Stimulated activated naive CD4-positive, alpha-beta T cell (primary cell): ENCODE results near the gene HDAC4.

ENCODE experiments used
- DNase-seq, 6 experiments: peaks; one replicate each; lab custom pipeline; 2025; lab: John Stamatoyannopoulos, UW

Gene HDAC4

GRCh38 chr2:239308661-239309397 is 92.0 kb downstream of the HDAC4 start:
- no peak for DNase-seq

GRCh38 chr2:239307921-239308613 is 92.8 kb downstream of the HDAC4 start:
- no peak for DNase-seq

- DNase-seq, result no peak
Measured at GRCh38 chr2:239307221-239307569, 93.6 kb downstream of the HDAC4 start.

GRCh38 chr2:239306274-239307220 is 94.3 kb downstream of the HDAC4 start:
- no peak for DNase-seq

GRCh38 chr2:239305771-239306170 is 95.0 kb downstream of the HDAC4 start:
- no peak for DNase-seq

GRCh38 chr2:239305222-239305575 is 95.6 kb downstream of the HDAC4 start:
- DNase-seq, result no peak

GRCh38 chr2:239304533-239305221 is 96.1 kb downstream of the HDAC4 start:
- no peak for DNase-seq

- no peak for DNase-seq
Measured at GRCh38 chr2:239303711-239304532, 96.9 kb downstream of the HDAC4 start.

GRCh38 chr2:239302808-239303557 is 97.8 kb downstream of the HDAC4 start:
- no peak for DNase-seq

GRCh38 chr2:239302083-239302807 is 98.6 kb downstream of the HDAC4 start:
- no peak for DNase-seq

GRCh38 chr2:239300871-239301735 is 99.7 kb downstream of the HDAC4 start:
- DNase-seq, result no peak

- no peak for DNase-seq
Measured at GRCh38 chr2:239300242-239300641, 100.6 kb downstream of the HDAC4 start.

GRCh38 chr2:239299218-239299939 is 101.4 kb downstream of the HDAC4 start:
- DNase-seq, result no peak

GRCh38 chr2:239298116-239298804 is 102.6 kb downstream of the HDAC4 start:
- DNase-seq, result peak; percentile 51 to 86 (median 72)

GRCh38 chr2:239297142-239298004 is 103.4 kb downstream of the HDAC4 start:
- peak in 3 of 6 experiments; percentile 23 to 44 (median 24) for DNase-seq
